SK-N-SH (cell line): ENCODE data around the gene CCDC106. TPM values are rescaled to one million over a fixed set of nuclear protein-coding genes. Genes with fewer than 3 reads are reported as not detected.

ENCODE experiments used
- CTCF ChIA-PET: fragments of 300-600, 350-600 bp; formaldehyde crosslinking; extraction: SDS; loops from one replicate; lab custom pipeline; 2021; lab: Yijun Ruan, JAX
- POLR2A ChIA-PET: fragments of 350-600 bp; sonication (Branson Sonifier 250); formaldehyde crosslinking; extraction: SDS; loops from one replicate; lab custom pipeline; 2020; ENCODE audit warnings: antibody characterized with exemption, inconsistent platforms; lab: Yijun Ruan, JAX
- DNase-seq: peaks from one replicate; pipeline ENCODE4 v3.0.0; 2012
- H2AFZ ChIP-seq: fragments of 200-600 bp; sonication (generic); 2 replicates; pipeline ENCODE4 v1.8.1; 2016; ENCODE audit warnings: antibody characterized with exemption, mild to moderate bottlenecking, low read depth
- H3F3A ChIP-seq: fragments of 200-600 bp; sonication (generic); replicated peaks from 2 replicates; pipeline ENCODE3; 2016; ENCODE audit warnings: antibody characterized with exemption, mild to moderate bottlenecking; ENCODE audit not compliant: insufficient read depth
- H3K27ac ChIP-seq, 2 experiments: fragments of 200-500 bp in 1 of 2; fragments of 200-600 bp in 1 of 2; sonication (Bioruptor generic) in 1 of 2; sonication (generic), shearing (Covaris generic) in 1 of 2; 2 replicates each; pipeline versions ENCODE4 v1.5.1 to v1.6.1; 2014 to 2016; ENCODE audit warnings: low read depth in 2 of 2, inconsistent platforms in 1 of 2, low read length in 1 of 2, mild to moderate bottlenecking in 1 of 2, mixed read lengths in 1 of 2
- H3K27me3 ChIP-seq: fragments of 200-600 bp; sonication (generic), shearing (Covaris generic); 2 replicates; pipeline ENCODE4 v1.6.1; 2016; ENCODE audit warnings: mixed run types; ENCODE audit not compliant: insufficient read depth
- H3K36me3 ChIP-seq, 2 experiments: fragments of 200-500 bp in 1 of 2; fragments of 200-600 bp in 1 of 2; sonication (Bioruptor generic) in 1 of 2; sonication (generic) in 1 of 2; replicated peaks in 1 of 2; 2 replicates each; pipeline versions ENCODE3 to v1.5.1; 2014 to 2016; ENCODE audit warnings: low read length in 1 of 2, mild to moderate bottlenecking in 1 of 2; ENCODE audit not compliant: insufficient read depth in 2 of 2, control insufficient read depth in 1 of 2
- H3K4me1 ChIP-seq, 2 experiments: fragments of 200-500 bp in 1 of 2; fragments of 200-600 bp in 1 of 2; sonication (Bioruptor generic) in 1 of 2; sonication (generic), shearing (Covaris generic) in 1 of 2; 2 replicates each; pipeline versions ENCODE4 v1.5.1 to v1.6.1; 2014 to 2016; ENCODE audit warnings: low read depth in 1 of 2, low read length in 1 of 2, mixed run types in 1 of 2; ENCODE audit not compliant: insufficient read depth in 2 of 2, control insufficient read depth in 1 of 2
- H3K4me2 ChIP-seq: fragments of 200-600 bp; sonication (generic), shearing (Covaris generic); 2 replicates; pipeline ENCODE4 v1.6.1; 2017; ENCODE audit warnings: mixed run types
- H3K4me3 ChIP-seq, 2 experiments: fragments of 200-500 bp in 1 of 2; fragments of 200-600 bp in 1 of 2; sonication (Bioruptor generic) in 1 of 2; sonication (generic), shearing (Covaris generic) in 1 of 2; 2 replicates each; pipeline versions ENCODE4 v1.5.1 to v1.8.1; 2014 to 2016; ENCODE audit warnings: low read depth in 2 of 2, inconsistent platforms in 1 of 2, low read length in 1 of 2, mild to moderate bottlenecking in 1 of 2, mixed read lengths in 1 of 2, moderate library complexity in 1 of 2
- H3K79me2 ChIP-seq: fragments of 200-600 bp; sonication (generic); 2 replicates; pipeline ENCODE4 v1.8.1; 2017; ENCODE audit warnings: mild to moderate bottlenecking; ENCODE audit not compliant: insufficient read depth
- H3K9ac ChIP-seq: fragments of 200-600 bp; sonication (generic); 2 replicates; pipeline ENCODE4 v1.6.1; 2017; ENCODE audit warnings: mixed run types
- H3K9me2 ChIP-seq: fragments of 200-600 bp; sonication (generic); 2 replicates; pipeline ENCODE4 v1.6.1; 2017; ENCODE audit warnings: mixed run types
- H3K9me3 ChIP-seq: fragments of 200-600 bp; sonication (generic); 2 replicates; pipeline ENCODE4 v1.6.1; 2017; ENCODE audit warnings: mixed run types, mild to moderate bottlenecking, moderate library complexity
- H4K20me1 ChIP-seq: fragments of 200-600 bp; sonication (generic); 2 replicates; pipeline ENCODE4 v1.6.1; 2017; ENCODE audit warnings: mild to moderate bottlenecking, mixed run types; ENCODE audit not compliant: insufficient read depth
- CHD2 ChIP-seq: fragments of 150-350 bp; IDR thresholded peaks from 2 replicates; pipeline ENCODE4 v1.6.1; 2018; ENCODE audit warnings: low read length; ENCODE audit not compliant: partially characterized antibody
- FOXJ3 ChIP-seq: sonication (generic); formaldehyde crosslinking; IDR thresholded peaks from 2 replicates; pipeline ENCODE4 v1.5.1; 2020; ENCODE audit warnings: mild to moderate bottlenecking, missing genetic modification reagents
- MEF2A ChIP-seq: IDR thresholded peaks from 2 replicates; pipeline ENCODE4 v1.4.0; 2012; ENCODE audit warnings: low read depth, borderline replicate concordance
- PBX3 ChIP-seq: IDR thresholded peaks from 2 replicates; pipeline ENCODE4; 2012
- RAD21 ChIP-seq: IDR thresholded peaks from 2 replicates; pipeline ENCODE4 v1.6.1; 2012; ENCODE audit warnings: mild to moderate bottlenecking, low read length
- SMC3 ChIP-seq: IDR thresholded peaks from 2 replicates; pipeline ENCODE4 v1.6.1; 2012; ENCODE audit warnings: low read depth, low read length, improper control_type of control experiment
- YY1 ChIP-seq: IDR thresholded peaks from 2 replicates; pipeline ENCODE4 v1.4.0; 2012; ENCODE audit warnings: low read depth, mild to moderate bottlenecking
- WGBS: methylation state at CpG from one replicate; pipeline ENCODE4 v1.1.6; 2017; ENCODE audit warnings: low lambda C conversion rate; 5-methylcytosine and 5-hydroxymethylcytosine counted together
- polyA plus RNA-seq, 3 experiments: library from polyadenylated mRNA; depleted of rRNA; stranded (reverse); fragments of >200 nt; gene quantifications; 2 replicates each; pipeline ENCODE4 v1.2.3, GENCODE V29; 2012
- TF ChIP-seq, protein P1 (sequence below): IDR thresholded peaks from 2 replicates; pipeline ENCODE4 v1.4.0; 2012; ENCODE audit warnings: low read depth, borderline replicate concordance

The CCDC106 gene
- polyA plus RNA-seq, 1 of the 3 experiments (the other 2 are of a cell fraction), result 27.1 TPM

GRCh38 chr19:55603115-55603514, 44.9 kb upstream of the CCDC106 start:
- Histone ChIP-seq H3K79me2 (peaks cover 40% of the 10 kb centered on the region), H3K4me1 (peaks cover 7 to 24% of the 10 kb centered on the region in 2 experiments; a peak in 3 of 4 replicates), H3K4me3 (no peak overlapping the region), H3K36me3 (peaks cover 0 to 5% of the 10 kb centered on the region in 2 experiments), H2AFZ (no peak overlapping the region), H3K9me2 (no peaks in the 10 kb centered on the region), H3K27me3 (no peaks in the 10 kb centered on the region), H3K9ac (no peak overlapping the region), H4K20me1 (peaks cover 14% of the 10 kb centered on the region; the same call in 1 of the 2 replicates), H3K27ac (no peak overlapping the region), H3K9me3 (no peaks in the 10 kb centered on the region), H3F3A (peaks cover 28% of the 10 kb centered on the region), H3K4me2 (no peak overlapping the region)
- POLR2A ChIA-PET, result no interaction called here
- 94% methylated on average over 21 of the region's 21 CpGs for WGBS
- TF ChIP-seq RAD21, result no peak
- CTCF ChIA-PET, result interaction anchor here (3.5 kb wide), 1 partner anchor 28 kb away, joined by 31 read pairs; no protein-coding TSS in a partner anchor
- no peak for DNase-seq

DNA sequence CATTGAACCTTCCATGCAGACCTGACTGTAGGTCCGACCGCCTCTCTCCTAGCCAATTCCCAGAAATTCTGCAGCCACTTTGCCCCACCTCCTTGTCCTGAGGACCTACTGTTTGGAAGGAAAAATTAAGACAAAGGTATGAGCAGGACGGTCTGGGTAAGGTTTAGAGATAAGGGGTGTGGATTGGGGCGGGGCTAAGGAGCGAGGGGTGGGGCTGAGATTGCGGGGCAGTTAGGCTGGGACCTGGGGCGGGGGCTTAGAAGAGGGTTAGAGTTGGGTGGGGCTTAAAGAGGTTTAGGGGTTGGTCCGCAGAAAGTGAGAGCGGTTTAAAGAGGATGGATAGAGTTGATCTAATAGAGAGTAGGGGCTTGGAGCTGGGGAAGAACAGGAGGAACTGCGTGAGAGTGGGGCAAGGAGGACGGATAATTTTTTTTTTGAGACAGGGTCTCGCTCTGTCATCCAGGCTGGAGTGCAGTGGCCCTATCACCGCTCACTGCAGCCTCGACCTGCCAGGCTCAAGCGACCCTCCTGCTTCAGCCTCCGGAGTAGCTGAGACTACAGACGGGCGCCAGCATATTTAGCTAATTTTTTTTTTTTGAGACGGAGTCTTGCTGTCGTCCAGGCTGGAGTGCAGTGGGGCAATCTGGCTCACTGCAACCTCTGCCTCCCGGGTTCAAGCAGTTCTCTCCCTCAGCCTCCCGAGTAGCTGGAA, 44.3 kb upstream of the CCDC106 start:
- H3K9me3 ChIP-seq, result no peaks in the 10 kb centered on the region
- H3K4me2 ChIP-seq, result peak overlapping the region; percentile 96
- 93% methylated on average over 22 of the region's 22 CpGs for WGBS
- peak overlapping the region; percentile 11 to 95; a peak in 3 of 4 replicates for H3K27ac ChIP-seq
- peaks cover 0 to 8% of the 10 kb centered on the region in 2 experiments for H3K36me3 ChIP-seq
- peaks cover 3 to 21% of the 10 kb centered on the region in 2 experiments; a peak in 3 of 4 replicates for H3K4me1 ChIP-seq
- no peak for TF ChIP-seq FOXJ3 (CRISPR knock-in tag)
- TF ChIP-seq MEF2A, result no peak
- TF ChIP-seq, protein P1, sequence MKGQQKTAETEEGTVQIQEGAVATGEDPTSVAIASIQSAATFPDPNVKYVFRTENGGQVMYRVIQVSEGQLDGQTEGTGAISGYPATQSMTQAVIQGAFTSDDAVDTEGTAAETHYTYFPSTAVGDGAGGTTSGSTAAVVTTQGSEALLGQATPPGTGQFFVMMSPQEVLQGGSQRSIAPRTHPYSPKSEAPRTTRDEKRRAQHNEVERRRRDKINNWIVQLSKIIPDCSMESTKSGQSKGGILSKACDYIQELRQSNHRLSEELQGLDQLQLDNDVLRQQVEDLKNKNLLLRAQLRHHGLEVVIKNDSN, result no peak
- no peak for TF ChIP-seq YY1
- no peak for TF ChIP-seq PBX3
- TF ChIP-seq CHD2, result no peak
- TF ChIP-seq SMC3, result no peak
- POLR2A ChIA-PET, result no interaction called here
- H3K9ac ChIP-seq, result no peak overlapping the region; the same call in 1 of the 2 replicates
- H3K27me3 ChIP-seq, result no peaks in the 10 kb centered on the region
- no peaks in the 10 kb centered on the region for H3K9me2 ChIP-seq
- peaks cover 24% of the 10 kb centered on the region for H3F3A ChIP-seq
- peaks cover 42% of the 10 kb centered on the region for H3K79me2 ChIP-seq
- DNase-seq, result no peak
- H2AFZ ChIP-seq, result no peak overlapping the region
- CTCF ChIA-PET, result interaction anchor here (0.9 to 3.5 kb wide), 4 partner anchors 22 to 87 kb away, joined by 3 to 31 read pairs (median 17); partner anchors contain the start of gene ZNF784
- H3K4me3 ChIP-seq, result peak overlapping the region in 1 of 2 experiments; percentile 64; a peak in 1 of 4 replicates
- H4K20me1 ChIP-seq, result peaks cover 19% of the 10 kb centered on the region; the same call in 1 of the 2 replicates
